OCI-LY1 (cell line): ENCODE data around the gene ACVR1.

Source experiments
- H2AFZ ChIP-seq: fragments of 200-600 bp; sonication (generic), shearing (Covaris generic); 2 replicates; pipeline ENCODE4 v1.6.0; 2014; ENCODE audit warnings: antibody characterized with exemption, mild to moderate bottlenecking, low read length
- H3F3A ChIP-seq: fragments of 200-600 bp; sonication (generic), shearing (Covaris generic); 2 replicates; pipeline ENCODE4 v1.6.0; 2014; ENCODE audit warnings: mild to moderate bottlenecking, antibody characterized with exemption, low read length, moderate library complexity; ENCODE audit not compliant: insufficient read depth
- H3K27ac ChIP-seq: fragments of 200-600 bp; sonication (generic); 2 replicates; pipeline ENCODE4 v1.5.1; 2014; ENCODE audit warnings: low read length, mixed run types, mild to moderate bottlenecking, low read depth; ENCODE audit not compliant: poor library complexity, severe bottlenecking
- H3K27me3 ChIP-seq: fragments of 200-600 bp; sonication (generic); 2 replicates; pipeline ENCODE4 v1.6.0; 2014; ENCODE audit warnings: antibody characterized with exemption, mild to moderate bottlenecking, low read length, moderate library complexity; ENCODE audit not compliant: insufficient read depth
- H3K36me3 ChIP-seq: fragments of 200-600 bp; sonication (generic); 2 replicates; pipeline ENCODE4 v1.6.1; 2014; ENCODE audit warnings: mild to moderate bottlenecking, antibody characterized with exemption, low read length, moderate library complexity, mixed read lengths; ENCODE audit not compliant: insufficient read depth
- H3K4me1 ChIP-seq: fragments of 200-600 bp; sonication (generic); 2 replicates; pipeline ENCODE4 v1.5.1; 2014; ENCODE audit warnings: mild to moderate bottlenecking, low read length, moderate library complexity; ENCODE audit not compliant: insufficient read depth, severe bottlenecking
- H3K4me2 ChIP-seq: fragments of 200-600 bp; sonication (generic), shearing (Covaris generic); 2 replicates; pipeline ENCODE4 v1.6.1; 2014; ENCODE audit warnings: low read length
- H3K4me3 ChIP-seq: fragments of 200-600 bp; sonication (generic); 2 replicates; pipeline ENCODE4 v1.5.1; 2014; ENCODE audit warnings: low read length, low read depth, mild to moderate bottlenecking, mixed read lengths; ENCODE audit not compliant: poor library complexity, severe bottlenecking
- H3K79me2 ChIP-seq: fragments of 200-600 bp; shearing (Covaris generic); 2 replicates; pipeline ENCODE4 v1.6.1; 2016; ENCODE audit warnings: mixed run types, low read length, mixed read lengths; ENCODE audit not compliant: insufficient read depth
- H3K9ac ChIP-seq: fragments of 200-600 bp; sonication (generic), shearing (Covaris generic); 2 replicates; pipeline ENCODE4 v1.6.1; 2014; ENCODE audit warnings: mild to moderate bottlenecking, low read length, mixed read lengths
- H3K9me2 ChIP-seq: fragments of 200-600 bp; sonication (generic), shearing (Covaris generic); 2 replicates; pipeline ENCODE4 v1.6.1; 2014; ENCODE audit warnings: low read depth, mild to moderate bottlenecking, low read length, mixed read lengths
- H3K9me3 ChIP-seq: fragments of 200-600 bp; shearing (Covaris generic); 2 replicates; pipeline ENCODE4 v1.6.1; 2014; ENCODE audit warnings: low read length, mixed read lengths
- H4K20me1 ChIP-seq: fragments of 200-600 bp; sonication (generic), shearing (Covaris generic); 2 replicates; pipeline ENCODE4 v1.6.0; 2016; ENCODE audit warnings: mild to moderate bottlenecking, low read length; ENCODE audit not compliant: insufficient read depth
- CTCF ChIP-seq: fragments of 200-600 bp; sonication (generic), shearing (Covaris generic); IDR thresholded peaks from 2 replicates; pipeline ENCODE4 v1.5.1; 2017; ENCODE audit warnings: mild to moderate bottlenecking, antibody characterized with exemption, low read length, moderate library complexity, mixed read lengths
- EZH2 ChIP-seq: fragments of 200-600 bp; sonication (generic), shearing (Covaris generic); IDR thresholded peaks from 2 replicates; pipeline ENCODE4 v1.8.0; 2017; ENCODE audit warnings: borderline replicate concordance, mixed run types, mild to moderate bottlenecking, antibody characterized with exemption, low read length, moderate library complexity, mixed read lengths

ACVR1 gene

GRCh38 chr2:157696036-157696435 is 180.1 kb downstream of the ACVR1 start:
- Histone ChIP-seq H3K4me1 (no peaks in the 10 kb centered on the region), H3K79me2 (no peaks in the 10 kb centered on the region), H4K20me1 (no peaks in the 10 kb centered on the region), H3K9ac (no peak overlapping the region), H3K9me2 (no peaks in the 10 kb centered on the region), H3F3A (no peaks in the 10 kb centered on the region), H3K4me2 (no peak overlapping the region), H3K27ac (no peak overlapping the region), H3K36me3 (no peaks in the 10 kb centered on the region), H3K4me3 (no peak overlapping the region), H3K9me3 (no peaks in the 10 kb centered on the region), H2AFZ (no peak overlapping the region), H3K27me3 (no peaks in the 10 kb centered on the region)
- no peak for TF ChIP-seq CTCF
- no peak for TF ChIP-seq EZH2

GRCh38 chr2:157692768-157693167 is 183.4 kb downstream of the ACVR1 start:
- Histone ChIP-seq H3K36me3 (no peaks in the 10 kb centered on the region), H3K4me1 (no peaks in the 10 kb centered on the region), H3K27me3 (no peaks in the 10 kb centered on the region), H3K9me3 (no peaks in the 10 kb centered on the region), H3K4me3 (no peak overlapping the region), H3K9me2 (no peaks in the 10 kb centered on the region), H3K27ac (no peak overlapping the region), H3K79me2 (no peaks in the 10 kb centered on the region), H3F3A (no peaks in the 10 kb centered on the region), H3K9ac (no peak overlapping the region), H3K4me2 (no peak overlapping the region), H2AFZ (no peak overlapping the region), H4K20me1 (no peaks in the 10 kb centered on the region)
- no peak for TF ChIP-seq EZH2
- no peak for TF ChIP-seq CTCF

- no peaks in the 10 kb centered on the region for H4K20me1 ChIP-seq
- H3K27me3 ChIP-seq: no peaks in the 10 kb centered on the region
- no peak overlapping the region for H2AFZ ChIP-seq
- TF ChIP-seq EZH2 (no peak), CTCF (no peak)
- H3K36me3 ChIP-seq: no peaks in the 10 kb centered on the region
- no peaks in the 10 kb centered on the region for H3K9me2 ChIP-seq
- H3K4me3 ChIP-seq: no peak overlapping the region
- no peaks in the 10 kb centered on the region for H3K4me1 ChIP-seq
- no peak overlapping the region for H3K27ac ChIP-seq
- no peaks in the 10 kb centered on the region for H3K9me3 ChIP-seq
- H3K79me2 ChIP-seq: no peaks in the 10 kb centered on the region
- no peak overlapping the region for H3K9ac ChIP-seq
- no peak overlapping the region for H3K4me2 ChIP-seq
- no peaks in the 10 kb centered on the region for H3F3A ChIP-seq
Measured at GRCh38 chr2:157691695-157692094, 184.4 kb downstream of the ACVR1 start.
